WTC11 (cell line): ENCODE results near the gene PIGX. TPM values are rescaled to one million over a fixed set of nuclear protein-coding genes. Genes with fewer than 3 reads are reported as not detected.

ENCODE experiments used
- ATAC-seq: fragments of 200-7000 bp; cut with Tn5 transposase; 2 replicates; pipeline ENCODE4 v1.10.0; 2021; ENCODE audit warnings: mild to moderate bottlenecking, moderate library complexity
- CTCF ChIA-PET: fragments of 300-600 bp; sonication (Branson Sonifier 250); formaldehyde crosslinking; loops from one replicate; lab custom pipeline; 2021; ENCODE audit warnings: antibody characterized with exemption; lab: Charles Lee
- POLR2A ChIA-PET: fragments of 350-600 bp; sonication (Branson Sonifier 250); formaldehyde crosslinking; loops from one replicate; lab custom pipeline; 2021; ENCODE audit warnings: antibody characterized with exemption; lab: Charles Lee
- DNase-seq: peaks from one replicate; pipeline ENCODE4 v3.0.0; 2021; ENCODE audit warnings: low spot score
- H3K27ac Mint-ChIP-seq: 2 replicates; pipeline ENCODE4 v1.8.0; 2021; ENCODE audit warnings: mixed read lengths
- H3K27me3 Mint-ChIP-seq: 2 replicates; pipeline ENCODE4 v1.8.0; 2021; ENCODE audit warnings: low read depth, mild to moderate bottlenecking, moderate library complexity, mixed read lengths
- H3K36me3 Mint-ChIP-seq: 2 replicates; pipeline ENCODE4 v1.8.0; 2021; ENCODE audit warnings: mixed read lengths
- H3K4me1 Mint-ChIP-seq: 2 replicates; pipeline ENCODE4 v1.8.0; 2022; ENCODE audit warnings: mixed read lengths
- H3K4me3 Mint-ChIP-seq: 2 replicates; pipeline ENCODE4 v1.8.0; 2021; ENCODE audit warnings: mild to moderate bottlenecking, moderate library complexity, mixed read lengths
- H3K9me3 Mint-ChIP-seq: 2 replicates; pipeline ENCODE4 v1.8.0; 2021; ENCODE audit warnings: mixed read lengths
- ATF1 ChIP-seq: sonication (generic); formaldehyde crosslinking; IDR thresholded peaks from 2 replicates; pipeline ENCODE4 v1.8.1; 2023; ENCODE audit warnings: mild to moderate bottlenecking, moderate library complexity, missing genetic modification reagents
- CREB1 ChIP-seq: sonication (generic); formaldehyde crosslinking; IDR thresholded peaks from 2 replicates; pipeline ENCODE4 v1.8.0; 2023; ENCODE audit warnings: mild to moderate bottlenecking, missing genetic modification reagents
- CREM ChIP-seq: sonication (generic); formaldehyde crosslinking; IDR thresholded peaks from 2 replicates; pipeline ENCODE4 v1.8.1; 2022; ENCODE audit warnings: mild to moderate bottlenecking, missing genetic modification reagents, moderate library complexity
- ESRRA ChIP-seq: sonication (generic); formaldehyde crosslinking; IDR thresholded peaks from 2 replicates; pipeline ENCODE4 v1.8.1; 2022; ENCODE audit warnings: mild to moderate bottlenecking, missing genetic modification reagents, borderline replicate concordance
- ETV6 ChIP-seq: sonication (generic); formaldehyde crosslinking; IDR thresholded peaks from 2 replicates; pipeline ENCODE4 v1.8.1; 2022; ENCODE audit warnings: mild to moderate bottlenecking, missing genetic modification reagents
- JUN ChIP-seq: sonication (generic); formaldehyde crosslinking; IDR thresholded peaks from 2 replicates; pipeline ENCODE4 v1.8.0; 2023; ENCODE audit warnings: mild to moderate bottlenecking, missing genetic modification reagents
- MXD4 ChIP-seq: fragments of 250-450 bp; sonication (Bioruptor Pico); IDR thresholded peaks from 2 replicates; pipeline ENCODE4 v1.8.0; 2021; ENCODE audit warnings: mild to moderate bottlenecking, moderate library complexity, borderline replicate concordance
- MYBL2 ChIP-seq: sonication (generic); formaldehyde crosslinking; IDR thresholded peaks from 2 replicates; pipeline ENCODE4 v1.8.1; 2023; ENCODE audit warnings: mild to moderate bottlenecking, moderate library complexity, missing genetic modification reagents
- RORB ChIP-seq: fragments of 250-450 bp; sonication (Bioruptor Pico); IDR thresholded peaks from 2 replicates; pipeline ENCODE4 v1.9.0; 2021; ENCODE audit warnings: mild to moderate bottlenecking
- SMAD4 ChIP-seq: sonication (generic); formaldehyde crosslinking; IDR thresholded peaks from 2 replicates; pipeline ENCODE4 v1.8.0; 2022; ENCODE audit warnings: mild to moderate bottlenecking, missing genetic modification reagents
- SOX15 ChIP-seq: fragments of 250-450 bp; sonication (Bioruptor Pico); IDR thresholded peaks from 2 replicates; pipeline ENCODE4 v1.9.0; 2021; ENCODE audit warnings: mild to moderate bottlenecking
- TEAD1 ChIP-seq: sonication (generic); formaldehyde crosslinking; IDR thresholded peaks from 2 replicates; pipeline ENCODE4 v1.8.0; 2022; ENCODE audit warnings: mild to moderate bottlenecking, missing genetic modification reagents
- ZNF232 ChIP-seq: sonication (generic); formaldehyde crosslinking; IDR thresholded peaks from 2 replicates; pipeline ENCODE4 v1.8.0; 2022; ENCODE audit warnings: mild to moderate bottlenecking, missing genetic modification reagents
- ZNF263 ChIP-seq: sonication (generic); formaldehyde crosslinking; IDR thresholded peaks from 2 replicates; pipeline ENCODE4 v1.8.1; 2022; ENCODE audit warnings: low read depth, mild to moderate bottlenecking, moderate library complexity, missing genetic modification reagents
- ZNF396 ChIP-seq: fragments of 250-450 bp; sonication (Bioruptor Pico); IDR thresholded peaks from 2 replicates; pipeline ENCODE4 v1.8.0; 2021; ENCODE audit warnings: mild to moderate bottlenecking, moderate library complexity, borderline replicate concordance
- ZNF423 ChIP-seq: fragments of 250-450 bp; sonication (Bioruptor Pico); IDR thresholded peaks from 2 replicates; pipeline ENCODE4 v2.1.2; 2022; ENCODE audit warnings: mild to moderate bottlenecking, moderate library complexity
- total RNA-seq: library from RNA; stranded (reverse); gene quantifications from 3 replicates; pipeline ENCODE4 v1.2.3, GENCODE V29; 2021
- TF ChIP-seq, protein P1 (sequence below): sonication (generic); formaldehyde crosslinking; IDR thresholded peaks from 2 replicates; pipeline ENCODE4 v1.8.1; 2023; ENCODE audit warnings: mild to moderate bottlenecking, missing genetic modification reagents, moderate library complexity
- TF ChIP-seq, protein P2 (sequence below): sonication (generic); formaldehyde crosslinking; IDR thresholded peaks from 2 replicates; pipeline ENCODE4 v1.8.1; 2022; ENCODE audit warnings: low read depth, mild to moderate bottlenecking, moderate library complexity, missing genetic modification reagents, borderline replicate concordance
- TF ChIP-seq, protein P3 (sequence below): sonication (generic); formaldehyde crosslinking; IDR thresholded peaks from 2 replicates; pipeline ENCODE4 v1.8.1; 2023; ENCODE audit warnings: mild to moderate bottlenecking, moderate library complexity, missing genetic modification reagents
- TF ChIP-seq, protein P4 (sequence below): sonication (generic); formaldehyde crosslinking; IDR thresholded peaks from 2 replicates; pipeline ENCODE4 v1.8.0; 2022; ENCODE audit warnings: mild to moderate bottlenecking, missing genetic modification reagents
- TF ChIP-seq, protein P5 (sequence below): sonication (generic); formaldehyde crosslinking; IDR thresholded peaks from 2 replicates; pipeline ENCODE4 v1.8.0; 2022; ENCODE audit warnings: mild to moderate bottlenecking, missing genetic modification reagents
- TF ChIP-seq, protein P6 (sequence below): fragments of 250-450 bp; sonication (Bioruptor Pico); IDR thresholded peaks from 2 replicates; pipeline ENCODE4 v2.1.2; 2022; ENCODE audit warnings: mild to moderate bottlenecking, moderate library complexity

PIGX gene
- total RNA-seq, 1 experiment from 2014 or later: 12.8 TPM

- TF ChIP-seq, protein P1, sequence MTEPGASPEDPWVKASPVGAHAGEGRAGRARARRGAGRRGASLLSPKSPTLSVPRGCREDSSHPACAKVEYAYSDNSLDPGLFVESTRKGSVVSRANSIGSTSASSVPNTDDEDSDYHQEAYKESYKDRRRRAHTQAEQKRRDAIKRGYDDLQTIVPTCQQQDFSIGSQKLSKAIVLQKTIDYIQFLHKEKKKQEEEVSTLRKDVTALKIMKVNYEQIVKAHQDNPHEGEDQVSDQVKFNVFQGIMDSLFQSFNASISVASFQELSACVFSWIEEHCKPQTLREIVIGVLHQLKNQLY (CRISPR knock-in tag): no peak
- TF ChIP-seq ZNF263: no peak
- TF ChIP-seq MYBL2: 0 out of 2 replicates have a peak, but pooled peaks have one; percentile 27
- TF ChIP-seq SOX15 (CRISPR knock-in tag): no peak
- TF ChIP-seq, protein P2, sequence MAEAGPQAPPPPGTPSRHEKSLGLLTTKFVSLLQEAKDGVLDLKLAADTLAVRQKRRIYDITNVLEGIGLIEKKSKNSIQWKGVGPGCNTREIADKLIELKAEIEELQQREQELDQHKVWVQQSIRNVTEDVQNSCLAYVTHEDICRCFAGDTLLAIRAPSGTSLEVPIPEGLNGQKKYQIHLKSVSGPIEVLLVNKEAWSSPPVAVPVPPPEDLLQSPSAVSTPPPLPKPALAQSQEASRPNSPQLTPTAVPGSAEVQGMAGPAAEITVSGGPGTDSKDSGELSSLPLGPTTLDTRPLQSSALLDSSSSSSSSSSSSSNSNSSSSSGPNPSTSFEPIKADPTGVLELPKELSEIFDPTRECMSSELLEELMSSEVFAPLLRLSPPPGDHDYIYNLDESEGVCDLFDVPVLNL (CRISPR knock-in tag): 0 out of 2 replicates have a peak, but pooled peaks have one; percentile 60
- TF ChIP-seq, protein P3, sequence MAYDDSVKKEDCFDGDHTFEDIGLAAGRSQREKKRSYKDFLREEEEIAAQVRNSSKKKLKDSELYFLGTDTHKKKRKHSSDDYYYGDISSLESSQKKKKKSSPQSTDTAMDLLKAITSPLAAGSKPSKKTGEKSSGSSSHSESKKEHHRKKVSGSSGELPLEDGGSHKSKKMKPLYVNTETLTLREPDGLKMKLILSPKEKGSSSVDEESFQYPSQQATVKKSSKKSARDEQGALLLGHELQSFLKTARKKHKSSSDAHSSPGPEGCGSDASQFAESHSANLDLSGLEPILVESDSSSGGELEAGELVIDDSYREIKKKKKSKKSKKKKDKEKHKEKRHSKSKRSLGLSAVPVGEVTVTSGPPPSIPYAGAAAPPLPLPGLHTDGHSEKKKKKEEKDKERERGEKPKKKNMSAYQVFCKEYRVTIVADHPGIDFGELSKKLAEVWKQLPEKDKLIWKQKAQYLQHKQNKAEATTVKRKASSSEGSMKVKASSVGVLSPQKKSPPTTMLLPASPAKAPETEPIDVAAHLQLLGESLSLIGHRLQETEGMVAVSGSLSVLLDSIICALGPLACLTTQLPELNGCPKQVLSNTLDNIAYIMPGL (CRISPR knock-in tag): peak; percentile 78
- TF ChIP-seq CREB1 (CRISPR knock-in tag): no peak
- peak; percentile 78; the same call in 1 of the 2 replicates for TF ChIP-seq TEAD1 (CRISPR knock-in tag)
- TF ChIP-seq MXD4: no peak
- TF ChIP-seq CREM (CRISPR knock-in tag): peak; percentile 61; the same call in 1 of the 2 replicates
- TF ChIP-seq, protein P4, sequence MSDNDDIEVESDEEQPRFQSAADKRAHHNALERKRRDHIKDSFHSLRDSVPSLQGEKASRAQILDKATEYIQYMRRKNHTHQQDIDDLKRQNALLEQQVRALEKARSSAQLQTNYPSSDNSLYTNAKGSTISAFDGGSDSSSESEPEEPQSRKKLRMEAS: peak; percentile 63
- TF ChIP-seq ESRRA (CRISPR knock-in tag): no peak
- TF ChIP-seq ETV6 (CRISPR knock-in tag): peak; percentile 65
- TF ChIP-seq ZNF396: no peak
- TF ChIP-seq ZNF232 (CRISPR knock-in tag): 0 out of 2 replicates have a peak, but pooled peaks have one; percentile 44
- TF ChIP-seq, protein P5, sequence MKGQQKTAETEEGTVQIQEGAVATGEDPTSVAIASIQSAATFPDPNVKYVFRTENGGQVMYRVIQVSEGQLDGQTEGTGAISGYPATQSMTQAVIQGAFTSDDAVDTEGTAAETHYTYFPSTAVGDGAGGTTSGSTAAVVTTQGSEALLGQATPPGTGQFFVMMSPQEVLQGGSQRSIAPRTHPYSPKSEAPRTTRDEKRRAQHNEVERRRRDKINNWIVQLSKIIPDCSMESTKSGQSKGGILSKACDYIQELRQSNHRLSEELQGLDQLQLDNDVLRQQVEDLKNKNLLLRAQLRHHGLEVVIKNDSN: peak; percentile 50; the same call in 1 of the 2 replicates
These were observed 27.7 kb downstream of the PIGX start, which contains the start of gene PAK2 (continued) for GRCh38 chr3:196739671-196740480.

DNA sequence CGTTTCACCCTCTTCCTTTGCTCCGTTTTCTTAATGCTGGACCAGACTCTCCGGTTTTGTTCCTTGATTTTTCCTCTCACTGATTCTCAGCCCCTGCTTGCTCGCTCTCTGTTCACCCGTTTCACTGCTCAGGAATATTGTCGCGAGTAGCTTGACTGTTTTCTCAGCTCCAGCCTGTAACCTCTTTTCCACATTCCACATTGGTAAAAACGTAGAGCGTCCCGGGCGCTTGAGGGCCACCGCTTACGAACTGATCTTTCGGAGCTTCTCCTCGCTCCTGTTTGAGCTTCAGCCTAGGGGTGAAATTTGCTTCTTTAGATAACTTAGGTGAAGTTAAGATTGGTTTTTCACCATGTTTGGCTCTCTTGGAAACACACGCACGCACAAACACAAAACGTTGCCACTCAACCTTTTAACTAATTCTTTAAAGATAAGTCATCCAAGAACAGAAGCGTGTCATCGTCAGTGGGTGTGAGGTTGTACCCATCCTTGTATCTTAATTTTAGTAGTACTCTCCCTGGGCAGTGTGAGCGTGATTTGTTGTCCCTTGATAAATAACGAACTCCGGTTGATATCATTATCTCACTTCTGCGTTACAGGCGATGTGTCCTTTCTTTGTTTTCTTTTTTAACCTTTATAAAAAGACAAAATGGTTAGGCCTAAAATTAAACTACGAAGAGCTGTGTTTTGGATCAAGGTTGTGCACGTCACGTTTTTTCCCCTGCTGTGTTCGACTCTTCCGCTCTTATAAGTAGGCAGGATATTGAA is 28.5 kb downstream of the PIGX start:
- Mint-ChIP-seq H3K27me3 (no peaks in the 10 kb centered on the region), H3K4me3 (peak overlapping the region; percentile 100), H3K36me3 (peaks cover 2% of the 10 kb centered on the region; the same call in 1 of the 2 replicates), H3K9me3 (peaks cover 6% of the 10 kb centered on the region), H3K27ac (peak overlapping the region; percentile 100), H3K4me1 (peaks cover 34% of the 10 kb centered on the region)
- CTCF ChIA-PET: interaction anchor here (0.6 to 1.9 kb wide), 7 partner anchors 109 to 218 kb away, joined by 3 to 10 read pairs (median 5); partner anchors contain the start of gene NCBP2
- no peak for DNase-seq
- POLR2A ChIA-PET: interaction anchor here (0.9 to 1.8 kb wide), 6 partner anchors 23 to 212 kb away, joined by 3 to 10 read pairs (median 4); partner anchors contain the start of genes FBXO45, SENP5 and WDR53
- 0 out of 2 replicates have a peak, but pooled peaks have one; percentile 2 for ATAC-seq
- TF ChIP-seq, protein P4: no peak
- TF ChIP-seq, protein P6, sequence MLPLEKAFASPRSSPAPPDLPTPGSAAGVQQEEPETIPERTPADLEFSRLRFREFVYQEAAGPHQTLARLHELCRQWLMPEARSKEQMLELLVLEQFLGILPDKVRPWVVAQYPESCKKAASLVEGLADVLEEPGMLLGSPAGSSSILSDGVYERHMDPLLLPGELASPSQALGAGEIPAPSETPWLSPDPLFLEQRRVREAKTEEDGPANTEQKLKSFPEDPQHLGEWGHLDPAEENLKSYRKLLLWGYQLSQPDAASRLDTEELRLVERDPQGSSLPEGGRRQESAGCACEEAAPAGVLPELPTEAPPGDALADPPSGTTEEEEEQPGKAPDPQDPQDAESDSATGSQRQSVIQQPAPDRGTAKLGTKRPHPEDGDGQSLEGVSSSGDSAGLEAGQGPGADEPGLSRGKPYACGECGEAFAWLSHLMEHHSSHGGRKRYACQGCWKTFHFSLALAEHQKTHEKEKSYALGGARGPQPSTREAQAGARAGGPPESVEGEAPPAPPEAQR (CRISPR knock-in tag): no peak
- TF ChIP-seq ZNF232 (CRISPR knock-in tag): no peak
- TF ChIP-seq ZNF263: no peak
- TF ChIP-seq ATF1 (CRISPR knock-in tag): no peak
- TF ChIP-seq, protein P3 (CRISPR knock-in tag): no peak
- no peak for TF ChIP-seq ZNF423
- no peak for TF ChIP-seq RORB (CRISPR knock-in tag)
- TF ChIP-seq, protein P2 (CRISPR knock-in tag): no peak
- TF ChIP-seq JUN (CRISPR knock-in tag): no peak
- no peak for TF ChIP-seq SMAD4 (CRISPR knock-in tag)
